ENCODE results near the gene PITPNM2. TPM values are rescaled to one million over a fixed set of nuclear protein-coding genes. Genes with fewer than 3 reads are reported as not detected.

The PITPNM2 gene
- total and polyA plus RNA-seq, 2 donors (not counting 1 experiment from before 2014, with no cell fraction given), result 2.2 to 6.6 TPM

DNA sequence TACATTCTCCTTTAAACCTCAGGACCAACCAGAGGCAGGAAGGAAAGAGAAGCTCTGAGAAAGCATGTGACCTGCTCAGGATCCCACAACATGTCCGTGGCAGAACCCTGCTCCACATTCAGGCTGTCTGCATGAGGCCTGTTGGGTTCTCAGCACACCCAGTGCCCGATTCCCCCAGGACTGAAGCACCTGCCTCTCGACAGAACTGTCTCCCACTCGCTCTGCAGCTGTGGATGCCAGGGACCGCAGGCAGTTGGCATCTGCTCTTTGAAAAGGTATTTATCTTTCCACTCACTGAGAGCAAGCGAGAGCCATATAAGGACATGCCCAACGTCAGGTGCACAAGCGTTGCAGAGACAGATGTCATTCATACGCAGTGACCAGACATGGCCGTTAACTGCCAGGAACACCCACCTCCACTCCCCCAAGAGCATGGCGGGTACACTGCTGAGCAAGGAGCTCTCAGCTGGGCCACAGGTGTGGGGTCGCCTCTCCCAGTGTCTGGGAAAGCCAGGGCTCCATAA is 18.9 kb downstream of the PITPNM2 start:
- DNase-seq (ENCODE audit: low read depth in 2 of 2), result no peak
- Histone ChIP-seq H3K79me2 (ENCODE audit: control insufficient read depth, insufficient read depth, low read length) (peaks cover 2% of the 10 kb centered on the region), H3K27me3 (ENCODE audit: control insufficient read depth, insufficient read depth, low read length) (no peaks in the 10 kb centered on the region), H4K20me1 (ENCODE audit: control insufficient read depth, extremely low read depth, insufficient read depth, low read length) (no peaks in the 10 kb centered on the region), H3K4me2 (ENCODE audit: extremely low read depth, insufficient read depth, low read length) (no peak overlapping the region), H3K9ac (ENCODE audit: insufficient read depth, low read length) (no peak overlapping the region), H3K9me3 (ENCODE audit: control insufficient read depth, insufficient read depth, low read depth, low read length) (no peaks in the 10 kb centered on the region), H3K4me3 (replicated peaks in 1 of 4; ENCODE audit: control extremely low read depth in 1 of 4, insufficient read depth in 1 of 4, low read depth in 3 of 4, low read length in 4 of 4) (no peak overlapping the region), H3K36me3 (ENCODE audit: control insufficient read depth, insufficient read depth, low read length) (no peaks in the 10 kb centered on the region), H3K4me1 (ENCODE audit: control insufficient read depth, extremely low read depth, insufficient read depth, low read length) (peaks cover 9% of the 10 kb centered on the region), H3K27ac (ENCODE audit: insufficient read depth, low read length) (no peak overlapping the region), H2AFZ (ENCODE audit: low read length) (no peak overlapping the region)
- TF ChIP-seq, protein P1, sequence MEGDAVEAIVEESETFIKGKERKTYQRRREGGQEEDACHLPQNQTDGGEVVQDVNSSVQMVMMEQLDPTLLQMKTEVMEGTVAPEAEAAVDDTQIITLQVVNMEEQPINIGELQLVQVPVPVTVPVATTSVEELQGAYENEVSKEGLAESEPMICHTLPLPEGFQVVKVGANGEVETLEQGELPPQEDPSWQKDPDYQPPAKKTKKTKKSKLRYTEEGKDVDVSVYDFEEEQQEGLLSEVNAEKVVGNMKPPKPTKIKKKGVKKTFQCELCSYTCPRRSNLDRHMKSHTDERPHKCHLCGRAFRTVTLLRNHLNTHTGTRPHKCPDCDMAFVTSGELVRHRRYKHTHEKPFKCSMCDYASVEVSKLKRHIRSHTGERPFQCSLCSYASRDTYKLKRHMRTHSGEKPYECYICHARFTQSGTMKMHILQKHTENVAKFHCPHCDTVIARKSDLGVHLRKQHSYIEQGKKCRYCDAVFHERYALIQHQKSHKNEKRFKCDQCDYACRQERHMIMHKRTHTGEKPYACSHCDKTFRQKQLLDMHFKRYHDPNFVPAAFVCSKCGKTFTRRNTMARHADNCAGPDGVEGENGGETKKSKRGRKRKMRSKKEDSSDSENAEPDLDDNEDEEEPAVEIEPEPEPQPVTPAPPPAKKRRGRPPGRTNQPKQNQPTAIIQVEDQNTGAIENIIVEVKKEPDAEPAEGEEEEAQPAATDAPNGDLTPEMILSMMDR (conservative IDR thresholded peaks at IDR 0.05 in 1 of 2, IDR thresholded peaks at IDR 0.05 in 1 of 2; ENCODE audit: low read depth in 1 of 2, low read length in 2 of 2), result no peak
- TF ChIP-seq EZH2 (IDR thresholded peaks at IDR 0.05; ENCODE audit: low read length, missing control alignments), result no peak

GRCh38 chr12:123131291-123131832 is 19.5 kb downstream of the PITPNM2 start:
- Histone ChIP-seq H3K4me1 (ENCODE audit: control insufficient read depth, extremely low read depth, insufficient read depth, low read length) (peaks cover 12% of the 10 kb centered on the region), H3K27ac (ENCODE audit: insufficient read depth, low read length) (no peak overlapping the region), H3K9me3 (ENCODE audit: control insufficient read depth, insufficient read depth, low read depth, low read length) (no peaks in the 10 kb centered on the region), H4K20me1 (ENCODE audit: control insufficient read depth, extremely low read depth, insufficient read depth, low read length) (no peaks in the 10 kb centered on the region), H3K4me2 (ENCODE audit: extremely low read depth, insufficient read depth, low read length) (no peak overlapping the region), H3K9ac (ENCODE audit: insufficient read depth, low read length) (no peak overlapping the region), H3K79me2 (ENCODE audit: control insufficient read depth, insufficient read depth, low read length) (peaks cover 2% of the 10 kb centered on the region), H3K4me3 (replicated peaks in 1 of 4; ENCODE audit: control extremely low read depth in 1 of 4, insufficient read depth in 1 of 4, low read depth in 3 of 4, low read length in 4 of 4) (no peak overlapping the region), H2AFZ (ENCODE audit: low read length) (no peak overlapping the region), H3K36me3 (ENCODE audit: control insufficient read depth, insufficient read depth, low read length) (no peaks in the 10 kb centered on the region), H3K27me3 (ENCODE audit: control insufficient read depth, insufficient read depth, low read length) (no peaks in the 10 kb centered on the region)
- DNase-seq (ENCODE audit: low read depth in 2 of 2), result peak in 1 of 2 donors; percentile 53
- TF ChIP-seq, protein P1 (conservative IDR thresholded peaks at IDR 0.05 in 1 of 2, IDR thresholded peaks at IDR 0.05 in 1 of 2; ENCODE audit: low read depth in 1 of 2, low read length in 2 of 2), result no peak
- TF ChIP-seq EZH2 (IDR thresholded peaks at IDR 0.05; ENCODE audit: low read length, missing control alignments), result no peak

DNA sequence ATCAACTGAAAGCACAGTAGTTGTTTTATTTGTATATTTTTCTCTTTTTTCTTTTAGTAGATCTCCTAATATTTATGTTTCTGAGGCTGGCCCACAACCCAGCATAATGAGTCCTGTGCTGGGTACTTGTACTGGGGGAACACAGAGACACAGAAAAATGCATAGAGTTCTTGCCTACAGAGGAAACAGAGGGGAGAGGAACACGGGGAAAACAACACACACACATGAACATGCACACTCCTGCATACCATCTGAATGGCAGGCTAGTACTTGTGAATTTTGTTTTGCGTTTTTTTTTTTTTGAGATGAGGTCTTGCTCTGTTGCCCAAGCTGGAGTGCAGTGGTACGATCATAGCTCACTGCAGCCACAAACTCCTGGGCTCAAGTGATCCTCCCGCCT is 21.3 kb downstream of the PITPNM2 start:
- Histone ChIP-seq H4K20me1 (ENCODE audit: control insufficient read depth, extremely low read depth, insufficient read depth, low read length) (no peaks in the 10 kb centered on the region), H2AFZ (ENCODE audit: low read length) (no peak overlapping the region)

More for the DNA sequence above, 21.3 kb downstream of the PITPNM2 start:
- no peak overlapping the region for H3K9ac ChIP-seq (ENCODE audit: insufficient read depth, low read length)
- peaks cover 16% of the 10 kb centered on the region for H3K4me1 ChIP-seq (ENCODE audit: control insufficient read depth, extremely low read depth, insufficient read depth, low read length)
- no peaks in the 10 kb centered on the region for H3K27me3 ChIP-seq (ENCODE audit: control insufficient read depth, insufficient read depth, low read length)
- no peak overlapping the region for H3K4me3 ChIP-seq (replicated peaks in 1 of 4; ENCODE audit: control extremely low read depth in 1 of 4, insufficient read depth in 1 of 4, low read depth in 3 of 4, low read length in 4 of 4)
- TF ChIP-seq EZH2 (IDR thresholded peaks at IDR 0.05; ENCODE audit: low read length, missing control alignments), result no peak
- TF ChIP-seq, protein P1 (conservative IDR thresholded peaks at IDR 0.05 in 1 of 2, IDR thresholded peaks at IDR 0.05 in 1 of 2; ENCODE audit: low read depth in 1 of 2, low read length in 2 of 2), result no peak
- H3K9me3 ChIP-seq (ENCODE audit: control insufficient read depth, insufficient read depth, low read depth, low read length), result no peaks in the 10 kb centered on the region
- DNase-seq (ENCODE audit: low read depth in 2 of 2), result no peak
- H3K36me3 ChIP-seq (ENCODE audit: control insufficient read depth, insufficient read depth, low read length), result no peaks in the 10 kb centered on the region
- peaks cover 2% of the 10 kb centered on the region for H3K79me2 ChIP-seq (ENCODE audit: control insufficient read depth, insufficient read depth, low read length)
- no peak overlapping the region for H3K4me2 ChIP-seq (ENCODE audit: extremely low read depth, insufficient read depth, low read length)
- H3K27ac ChIP-seq (ENCODE audit: insufficient read depth, low read length), result no peak overlapping the region

Measured in fibroblast of lung (primary cell).